IPS-NIHi7 (cell line): ENCODE results near the gene UNC93B1.

ENCODE experiments used
- DNase-seq: peaks from one replicate; pipeline ENCODE4 v3.0.0; 2012; ENCODE audit warnings: mixed read lengths; ENCODE audit errors: extremely low spot score

The UNC93B1 gene, protein sequence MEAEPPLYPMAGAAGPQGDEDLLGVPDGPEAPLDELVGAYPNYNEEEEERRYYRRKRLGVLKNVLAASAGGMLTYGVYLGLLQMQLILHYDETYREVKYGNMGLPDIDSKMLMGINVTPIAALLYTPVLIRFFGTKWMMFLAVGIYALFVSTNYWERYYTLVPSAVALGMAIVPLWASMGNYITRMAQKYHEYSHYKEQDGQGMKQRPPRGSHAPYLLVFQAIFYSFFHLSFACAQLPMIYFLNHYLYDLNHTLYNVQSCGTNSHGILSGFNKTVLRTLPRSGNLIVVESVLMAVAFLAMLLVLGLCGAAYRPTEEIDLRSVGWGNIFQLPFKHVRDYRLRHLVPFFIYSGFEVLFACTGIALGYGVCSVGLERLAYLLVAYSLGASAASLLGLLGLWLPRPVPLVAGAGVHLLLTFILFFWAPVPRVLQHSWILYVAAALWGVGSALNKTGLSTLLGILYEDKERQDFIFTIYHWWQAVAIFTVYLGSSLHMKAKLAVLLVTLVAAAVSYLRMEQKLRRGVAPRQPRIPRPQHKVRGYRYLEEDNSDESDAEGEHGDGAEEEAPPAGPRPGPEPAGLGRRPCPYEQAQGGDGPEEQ

GRCh38 chr11:68003846-68004550 lies at the start of gene UNC93B1:
TSS of gene UNC93B1 (minus strand) at chr11:68004097. CDS start at chr11:68004043, 54 bp downstream.
- peak; percentile 81 for DNase-seq

GRCh38 chr11:68053117-68053516 lies 49.2 kb upstream of the UNC93B1 start:
- DNase-seq: no peak

DNA sequence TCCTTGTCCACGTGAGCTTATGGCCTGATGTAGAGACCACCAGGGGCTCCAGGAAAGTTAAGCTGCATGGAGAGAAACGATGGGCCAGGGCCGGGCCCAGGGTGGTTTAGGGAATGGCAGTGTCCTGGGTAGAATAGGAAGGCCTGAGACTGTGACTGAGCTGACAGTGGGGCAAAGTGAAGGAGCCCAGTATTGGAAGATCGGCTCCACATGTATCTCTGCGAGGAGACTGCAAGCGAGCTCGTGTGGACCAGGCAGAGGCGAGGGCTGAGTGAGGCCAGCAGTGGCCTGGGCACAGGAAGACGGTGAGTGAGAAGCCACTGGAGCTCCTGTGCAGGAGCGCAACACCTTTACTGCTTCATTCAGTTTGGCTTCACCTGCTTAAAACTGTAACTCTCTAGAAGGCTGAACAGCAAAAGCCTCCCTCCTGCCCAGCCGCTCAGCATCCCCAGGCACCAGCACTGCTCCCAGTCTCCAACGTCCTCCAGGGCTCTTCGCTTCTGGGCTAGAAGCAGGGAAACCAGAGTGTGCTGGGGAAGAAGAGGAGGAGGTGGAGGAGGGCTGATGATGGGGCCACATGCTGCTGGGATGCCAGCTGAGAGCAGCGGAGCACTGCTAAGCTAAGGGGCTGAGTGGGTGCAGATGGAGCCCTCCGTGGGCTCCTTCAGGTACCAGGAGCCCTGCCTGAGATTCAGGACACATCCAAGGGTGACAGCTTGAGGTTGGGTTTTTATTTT lies 48.4 kb upstream of the UNC93B1 start:
- DNase-seq: no peak

DNA sequence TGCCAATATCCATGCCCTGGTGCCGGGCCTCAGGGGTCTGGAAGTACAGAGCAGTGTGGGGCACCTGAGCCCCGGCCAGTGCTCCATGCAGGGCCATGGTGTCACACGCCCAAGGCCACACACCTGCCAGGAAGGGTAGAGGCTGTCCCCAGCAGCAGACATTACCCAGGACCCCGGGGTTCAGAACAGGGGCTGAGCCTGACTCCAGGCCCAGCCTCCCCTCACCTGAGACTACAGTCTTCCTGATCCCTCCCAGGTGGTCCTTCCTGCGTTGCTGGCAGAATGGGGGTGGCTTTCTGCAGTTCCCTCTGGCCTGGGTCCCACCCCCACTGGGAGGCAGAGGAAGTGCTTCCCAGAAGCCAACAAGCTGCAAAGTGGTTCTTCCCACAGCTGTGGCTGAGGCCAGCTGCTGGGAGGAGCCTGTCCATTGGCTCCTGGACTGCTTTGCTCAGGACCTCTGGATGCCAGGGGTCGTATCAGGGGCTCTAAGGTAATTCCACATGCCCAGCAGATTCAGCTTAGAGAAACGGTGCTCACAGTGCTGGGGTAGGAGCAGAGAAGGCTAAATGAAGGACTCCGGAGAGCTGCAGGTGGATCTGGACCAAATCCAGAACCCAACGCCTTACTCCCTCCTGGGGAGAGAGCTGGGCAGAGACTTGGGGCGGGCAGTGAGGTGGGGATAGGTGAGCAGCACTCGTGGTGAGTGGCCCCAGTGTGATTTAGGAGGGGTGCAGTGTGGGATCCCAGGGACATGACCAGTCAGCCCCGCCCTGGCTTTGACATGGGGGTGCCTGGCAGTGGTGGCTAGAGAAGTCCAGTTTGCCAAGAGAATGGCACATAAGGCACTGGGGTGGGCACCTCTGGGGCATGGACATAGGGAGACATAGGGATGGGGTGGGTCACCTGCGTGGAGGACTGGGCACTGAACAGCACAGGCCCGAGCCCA lies 47.6 kb upstream of the UNC93B1 start:
- DNase-seq: peak; percentile 54

GRCh38 chr11:68050371-68050841 lies 46.5 kb upstream of the UNC93B1 start:
- DNase-seq: peak; percentile 13

DNA sequence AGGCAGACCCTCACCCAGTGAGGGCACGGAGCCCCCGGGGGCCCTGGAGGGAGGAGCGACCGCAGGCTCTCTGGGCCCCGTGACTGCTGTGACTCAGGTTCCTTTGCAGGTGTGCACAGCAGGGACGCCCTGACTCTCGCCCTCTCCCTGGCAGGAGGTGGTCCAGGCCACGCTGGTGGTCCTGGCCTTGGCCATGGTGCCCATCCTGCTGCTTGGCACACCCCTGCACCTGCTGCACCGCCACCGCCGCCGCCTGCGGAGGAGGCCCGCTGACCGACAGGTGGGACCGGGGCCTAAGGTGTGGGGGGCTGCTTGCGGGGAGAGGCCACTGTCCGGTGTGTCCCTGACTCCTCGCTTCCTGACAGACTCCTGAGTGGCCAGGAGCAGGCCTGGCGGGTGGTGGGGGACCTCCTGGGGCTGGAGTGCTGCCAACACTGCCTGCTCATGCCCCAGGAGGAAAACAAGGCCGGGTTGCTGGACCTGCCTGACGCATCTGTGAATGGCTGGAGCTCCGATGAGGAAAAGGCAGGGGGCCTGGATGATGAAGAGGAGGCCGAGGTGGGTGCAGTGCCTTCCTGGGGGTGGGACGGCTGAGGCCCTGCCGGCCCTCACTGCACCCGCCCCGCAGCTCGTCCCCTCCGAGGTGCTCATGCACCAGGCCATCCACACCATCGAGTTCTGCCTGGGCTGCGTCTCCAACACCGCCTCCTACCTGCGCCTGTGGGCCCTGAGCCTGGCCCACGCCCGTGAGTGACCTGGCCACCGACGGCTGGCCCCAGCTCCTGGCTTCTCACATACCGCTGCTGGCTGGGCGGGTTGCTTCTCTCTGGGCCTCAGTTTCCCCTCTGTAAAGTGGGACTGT lies 45.8 kb upstream of the UNC93B1 start:
- DNase-seq: no peak

DNA sequence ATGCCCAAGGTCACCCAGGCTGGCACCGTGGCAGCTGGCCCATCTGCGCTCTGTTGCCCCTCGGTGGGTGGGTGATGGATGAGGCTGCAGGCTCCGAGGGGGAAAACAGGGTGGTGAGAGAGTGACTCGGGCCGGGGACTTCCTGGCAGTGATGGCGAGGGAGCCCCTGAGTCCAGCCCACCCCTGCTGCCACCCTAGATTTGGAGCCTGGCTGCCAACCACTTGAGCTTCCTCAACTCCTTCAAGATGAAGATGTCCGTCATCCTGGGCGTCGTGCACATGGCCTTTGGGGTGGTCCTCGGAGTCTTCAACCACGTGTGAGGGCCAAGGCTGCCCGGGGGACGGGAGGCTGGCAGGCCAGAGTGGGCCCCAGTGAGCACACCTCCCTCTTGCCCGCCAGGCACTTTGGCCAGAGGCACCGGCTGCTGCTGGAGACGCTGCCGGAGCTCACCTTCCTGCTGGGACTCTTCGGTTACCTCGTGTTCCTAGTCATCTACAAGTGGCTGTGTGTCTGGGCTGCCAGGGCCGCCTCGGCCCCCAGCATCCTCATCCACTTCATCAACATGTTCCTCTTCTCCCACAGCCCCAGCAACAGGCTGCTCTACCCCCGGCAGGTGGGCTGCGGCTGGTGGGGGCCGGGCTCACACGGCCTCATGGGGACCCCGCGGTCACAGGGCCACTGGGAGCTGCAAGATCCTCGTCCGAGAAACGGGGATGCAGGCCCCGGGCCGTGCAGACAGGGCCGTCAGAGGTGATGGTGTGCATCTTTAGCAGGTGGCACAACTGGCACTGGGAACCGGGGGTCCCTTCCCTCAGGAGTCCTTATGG lies 45.0 kb upstream of the UNC93B1 start:
- no peak for DNase-seq

DNA sequence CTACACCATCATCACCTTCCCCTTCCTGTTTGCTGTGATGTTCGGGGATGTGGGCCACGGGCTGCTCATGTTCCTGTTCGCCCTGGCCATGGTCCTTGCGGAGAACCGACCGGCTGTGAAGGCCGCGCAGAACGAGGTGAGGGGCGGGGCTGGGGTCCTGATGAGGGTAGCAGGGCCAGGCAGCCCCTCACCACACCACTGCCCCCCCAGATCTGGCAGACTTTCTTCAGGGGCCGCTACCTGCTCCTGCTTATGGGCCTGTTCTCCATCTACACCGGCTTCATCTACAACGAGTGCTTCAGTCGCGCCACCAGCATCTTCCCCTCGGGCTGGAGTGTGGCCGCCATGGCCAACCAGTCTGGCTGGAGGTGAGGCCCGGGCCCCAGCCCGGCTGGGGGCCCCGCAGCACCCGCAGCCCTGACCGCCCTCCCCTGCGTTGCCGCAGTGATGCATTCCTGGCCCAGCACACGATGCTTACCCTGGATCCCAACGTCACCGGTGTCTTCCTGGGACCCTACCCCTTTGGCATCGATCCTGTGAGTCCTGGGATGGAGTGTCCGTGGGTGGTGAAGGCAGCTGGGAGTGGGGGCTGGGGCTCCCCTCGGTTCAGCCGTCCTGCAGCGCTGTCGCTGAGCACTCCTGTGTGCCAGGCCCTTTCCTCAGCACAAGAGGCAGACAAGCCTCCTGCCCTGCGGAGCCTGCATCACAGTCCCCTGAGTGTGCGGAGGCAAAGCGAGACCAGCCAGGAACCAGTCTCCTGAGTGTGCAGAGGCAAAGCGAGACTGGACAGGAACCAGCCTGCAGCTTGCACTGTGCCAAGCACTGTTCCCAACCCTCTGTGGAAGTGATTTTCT lies 43.8 kb upstream of the UNC93B1 start:
- DNase-seq: no peak

GRCh38 chr11:68044898-68045351 lies 41.0 kb upstream of the UNC93B1 start:
- no peak for DNase-seq

DNA sequence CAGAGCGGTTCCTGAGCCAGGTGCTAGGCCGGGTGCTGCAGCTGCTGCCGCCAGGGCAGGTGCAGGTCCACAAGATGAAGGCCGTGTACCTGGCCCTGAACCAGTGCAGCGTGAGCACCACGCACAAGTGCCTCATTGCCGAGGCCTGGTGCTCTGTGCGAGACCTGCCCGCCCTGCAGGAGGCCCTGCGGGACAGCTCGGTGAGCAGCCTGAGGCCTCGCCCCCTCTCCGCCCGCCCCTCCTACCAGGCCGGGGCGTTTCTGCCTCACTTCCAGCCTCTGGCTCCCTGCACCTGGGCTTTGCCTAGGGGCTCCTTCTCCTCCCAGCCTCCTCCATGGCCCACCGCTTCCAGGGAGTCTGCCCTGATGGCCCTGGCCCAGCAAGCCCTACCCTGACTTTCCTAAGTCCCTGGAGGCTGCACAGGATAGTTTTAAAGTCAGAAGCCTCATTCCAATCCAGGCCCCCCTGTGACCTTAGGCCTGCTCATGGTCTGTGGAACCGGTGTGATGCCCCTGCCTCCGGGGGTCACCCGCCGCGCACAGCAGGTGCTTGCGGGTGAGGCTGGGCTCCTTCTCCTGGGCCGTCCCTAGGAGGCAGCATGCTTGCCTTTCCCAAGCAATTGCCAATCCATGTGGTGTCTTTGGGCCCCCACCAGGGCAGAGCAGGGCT lies 40.4 kb upstream of the UNC93B1 start:
- peak; percentile 48 for DNase-seq

DNA sequence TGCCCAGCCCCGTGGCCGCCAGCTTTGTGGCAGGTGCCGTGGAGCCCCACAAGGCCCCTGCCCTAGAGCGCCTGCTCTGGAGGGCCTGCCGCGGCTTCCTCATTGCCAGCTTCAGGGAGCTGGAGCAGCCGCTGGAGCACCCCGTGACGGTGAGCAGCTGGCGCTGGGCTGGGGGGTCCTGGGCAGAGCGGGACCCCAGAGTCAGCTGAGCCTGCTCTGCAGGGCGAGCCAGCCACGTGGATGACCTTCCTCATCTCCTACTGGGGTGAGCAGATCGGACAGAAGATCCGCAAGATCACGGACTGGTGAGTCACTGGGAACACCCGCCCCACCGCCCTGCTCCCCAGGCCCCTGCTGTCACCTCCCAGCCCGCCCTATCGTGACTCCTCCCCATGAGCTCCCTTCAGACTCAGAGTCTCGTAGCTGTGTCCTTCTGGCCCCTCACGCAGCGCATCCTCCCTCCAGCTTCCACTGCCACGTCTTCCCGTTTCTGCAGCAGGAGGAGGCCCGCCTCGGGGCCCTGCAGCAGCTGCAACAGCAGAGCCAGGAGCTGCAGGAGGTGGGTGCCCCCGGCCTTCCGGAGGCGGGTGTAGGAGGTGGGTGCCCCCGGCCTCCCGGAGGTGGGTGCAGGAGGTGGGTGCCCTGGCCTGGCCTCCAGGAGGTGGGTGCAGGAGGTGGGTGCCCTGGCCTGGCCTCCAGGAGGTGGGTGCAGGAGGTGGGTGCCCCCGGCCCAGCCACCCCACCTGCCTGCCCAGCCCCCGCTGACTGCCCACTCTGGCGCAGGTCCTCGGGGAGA lies 39.6 kb upstream of the UNC93B1 start:
- peak; percentile 52 for DNase-seq

DNA sequence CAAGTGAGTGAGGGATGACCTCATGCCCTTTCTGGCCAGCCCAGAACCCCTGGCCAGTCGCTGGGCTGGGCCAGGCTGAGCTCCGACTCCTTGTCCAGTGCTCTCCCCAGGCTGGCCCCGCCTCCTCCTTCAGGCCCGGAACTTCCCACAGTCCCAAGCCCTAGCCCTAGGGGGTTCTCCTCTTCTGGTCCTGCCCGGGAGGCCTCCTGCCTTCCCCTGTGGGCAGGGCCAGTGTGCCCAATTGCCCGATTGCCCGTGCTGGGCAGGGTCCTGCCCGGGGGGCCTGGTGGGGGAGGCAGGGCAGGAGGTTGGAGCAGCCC lies 39.1 kb upstream of the UNC93B1 start:
- no peak for DNase-seq

GRCh38 chr11:68042219-68043028 lies 38.5 kb upstream of the UNC93B1 start:
- DNase-seq: no peak

- DNase-seq: no peak
These were observed 37.8 kb upstream of the UNC93B1 start for GRCh38 chr11:68041617-68042218.

DNA sequence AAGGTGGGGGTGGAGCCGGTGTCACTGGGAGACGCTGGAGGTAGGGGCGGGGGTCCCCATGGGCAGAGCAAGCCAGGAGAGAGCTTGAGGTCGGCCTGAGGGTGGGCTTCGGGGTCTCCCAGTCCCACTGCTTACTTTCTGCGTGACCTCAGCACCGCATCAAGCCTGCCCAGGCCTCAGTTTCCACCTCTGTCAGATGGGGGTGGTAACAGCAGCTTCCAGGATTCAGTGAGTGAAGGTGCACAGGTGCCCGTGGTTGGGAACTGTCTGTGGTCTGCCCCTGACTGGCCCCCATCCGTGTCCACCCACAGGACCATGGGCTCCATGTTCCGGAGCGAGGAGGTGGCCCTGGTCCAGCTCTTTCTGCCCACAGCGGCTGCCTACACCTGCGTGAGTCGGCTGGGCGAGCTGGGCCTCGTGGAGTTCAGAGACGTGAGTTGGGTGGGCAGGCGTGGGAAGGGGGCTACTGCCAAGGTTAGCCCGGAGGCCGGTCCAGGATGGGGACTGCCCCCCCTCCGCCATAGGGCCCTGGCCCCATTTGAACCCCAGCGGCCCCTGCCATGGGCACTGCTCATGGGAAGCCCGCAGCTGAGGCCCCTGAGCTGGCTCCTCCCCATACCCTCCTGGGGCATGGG lies 37.2 kb upstream of the UNC93B1 start:
- no peak for DNase-seq
